ENCODE measurements around the gene SLC25A12.

The SLC25A12 gene

GRCh38 chr2:171789956-171790355, 104.1 kb downstream of the SLC25A12 start:
- H3K4me2 ChIP-seq: no peak overlapping the region
- H3K4me1 ChIP-seq (ENCODE audit: low read depth, poor library complexity, severe bottlenecking): no peaks in the 10 kb centered on the region
- no peak overlapping the region for H3K9ac ChIP-seq
- H3K36me3 ChIP-seq (ENCODE audit: insufficient read depth): no peaks in the 10 kb centered on the region; the same call in 1 of the 2 replicates
- no peak overlapping the region for H3K4me3 ChIP-seq (IDR thresholded peaks at IDR 0.05; ENCODE audit: insufficient read depth, low read depth, low read length)
- no peaks in the 10 kb centered on the region for H3K79me2 ChIP-seq (ENCODE audit: insufficient read depth, low read depth)
- no peak for TF ChIP-seq CTCF (conservative IDR thresholded peaks at IDR 0.05; ENCODE audit: low read depth, low read length)
- H3K27ac ChIP-seq: no peak overlapping the region
- H2AFZ ChIP-seq (ENCODE audit: low read depth): no peak overlapping the region
- no peaks in the 10 kb centered on the region for H3K27me3 ChIP-seq (ENCODE audit: insufficient read depth, low read depth)
- no peaks in the 10 kb centered on the region for H4K20me1 ChIP-seq (ENCODE audit: insufficient read depth)

- Histone ChIP-seq H3K27me3 (ENCODE audit: insufficient read depth, low read depth) (no peaks in the 10 kb centered on the region), H3K4me2 (no peak overlapping the region), H2AFZ (ENCODE audit: low read depth) (no peak overlapping the region), H3K4me3 (IDR thresholded peaks at IDR 0.05; ENCODE audit: insufficient read depth, low read depth, low read length) (no peak overlapping the region), H3K9ac (no peak overlapping the region), H3K4me1 (ENCODE audit: low read depth, poor library complexity, severe bottlenecking) (no peaks in the 10 kb centered on the region), H4K20me1 (ENCODE audit: insufficient read depth) (no peaks in the 10 kb centered on the region), H3K79me2 (ENCODE audit: insufficient read depth, low read depth) (no peaks in the 10 kb centered on the region), H3K27ac (no peak overlapping the region), H3K36me3 (ENCODE audit: insufficient read depth) (no peaks in the 10 kb centered on the region; the same call in 1 of the 2 replicates)
- TF ChIP-seq CTCF (conservative IDR thresholded peaks at IDR 0.05; ENCODE audit: low read depth, low read length): no peak
These were observed 105.6 kb downstream of the SLC25A12 start for GRCh38 chr2:171788316-171788993.

GRCh38 chr2:171787333-171788072, 106.5 kb downstream of the SLC25A12 start:
- Histone ChIP-seq H4K20me1 (ENCODE audit: insufficient read depth) (no peaks in the 10 kb centered on the region), H3K9ac (no peak overlapping the region), H3K4me3 (IDR thresholded peaks at IDR 0.05; ENCODE audit: insufficient read depth, low read depth, low read length) (no peak overlapping the region), H3K79me2 (ENCODE audit: insufficient read depth, low read depth) (no peaks in the 10 kb centered on the region), H2AFZ (ENCODE audit: low read depth) (no peak overlapping the region), H3K27ac (no peak overlapping the region), H3K4me1 (ENCODE audit: low read depth, poor library complexity, severe bottlenecking) (no peaks in the 10 kb centered on the region), H3K4me2 (no peak overlapping the region), H3K36me3 (ENCODE audit: insufficient read depth) (no peaks in the 10 kb centered on the region; the same call in 1 of the 2 replicates), H3K27me3 (ENCODE audit: insufficient read depth, low read depth) (no peaks in the 10 kb centered on the region)
- no peak for TF ChIP-seq CTCF (conservative IDR thresholded peaks at IDR 0.05; ENCODE audit: low read depth, low read length)

GRCh38 chr2:171785450-171785849, 108.6 kb downstream of the SLC25A12 start:
- Histone ChIP-seq H4K20me1 (ENCODE audit: insufficient read depth) (no peaks in the 10 kb centered on the region), H3K9ac (no peak overlapping the region), H3K27ac (no peak overlapping the region), H3K27me3 (ENCODE audit: insufficient read depth, low read depth) (no peaks in the 10 kb centered on the region), H3K4me3 (IDR thresholded peaks at IDR 0.05; ENCODE audit: insufficient read depth, low read depth, low read length) (no peak overlapping the region), H3K4me2 (no peak overlapping the region), H3K79me2 (ENCODE audit: insufficient read depth, low read depth) (no peaks in the 10 kb centered on the region), H3K36me3 (ENCODE audit: insufficient read depth) (no peaks in the 10 kb centered on the region; the same call in 1 of the 2 replicates), H3K4me1 (ENCODE audit: low read depth, poor library complexity, severe bottlenecking) (no peaks in the 10 kb centered on the region), H2AFZ (ENCODE audit: low read depth) (no peak overlapping the region)
- no peak for TF ChIP-seq CTCF (conservative IDR thresholded peaks at IDR 0.05; ENCODE audit: low read depth, low read length)
